CD4-positive, alpha-beta T cell (primary cell): ENCODE measurements around the gene CHKA. TPM values are rescaled to one million over a fixed set of nuclear protein-coding genes. Genes with fewer than 3 reads are reported as not detected.

ENCODE experiments used
- ATAC-seq: fragments of 200-7000 bp; cut with Tn5 transposase; one replicate; pipeline ENCODE4 v1.10.0; 2022; ENCODE audit warnings: mild to moderate bottlenecking; ENCODE audit not compliant: poor library complexity
- CTCF ChIA-PET: fragments of 350-600 bp; sonication (Branson Sonifier 250); formaldehyde crosslinking; loops from one replicate; lab custom pipeline; 2021; ENCODE audit warnings: antibody characterized with exemption, inconsistent platforms; lab: Charles Lee
- POLR2A ChIA-PET: fragments of 350-600 bp; sonication (Branson Sonifier 250); formaldehyde crosslinking; loops from one replicate; lab custom pipeline; 2021; ENCODE audit warnings: antibody characterized with exemption, inconsistent platforms; lab: Charles Lee
- DNase-seq, 14 experiments: peaks; one replicate each; pipeline ENCODE4 v3.0.0-alpha.2; 2013 to 2020; ENCODE audit warnings: mixed read lengths in 2 of 14
- H3K27ac ChIP-seq, 2 donors: one replicate each; pipeline versions ENCODE4 v1.5.1 to v1.7.0; 2013; ENCODE audit warnings: low read length in 2 of 2, low read depth in 1 of 2, mild to moderate bottlenecking in 1 of 2
- H3K27me3 ChIP-seq, 2 experiments: 1 replicate in 1 of 2; 2 replicates in 1 of 2; pipeline versions ENCODE4 v1.6.1 to v1.7.0; 2013; ENCODE audit warnings: low read length in 2 of 2, control low read depth in 1 of 2, mild to moderate bottlenecking in 1 of 2, moderate library complexity in 1 of 2; ENCODE audit not compliant: insufficient read depth in 2 of 2, control insufficient read depth in 1 of 2
- H3K36me3 ChIP-seq: one replicate; pipeline ENCODE4 v1.6.1; 2013; ENCODE audit warnings: low read length, control low read depth; ENCODE audit not compliant: insufficient read depth
- H3K4me1 ChIP-seq: one replicate; pipeline ENCODE4 v1.6.1; 2013; ENCODE audit warnings: low read length, control low read depth; ENCODE audit not compliant: insufficient read depth
- H3K4me3 ChIP-seq: one replicate; pipeline ENCODE4 v1.5.1; 2013; ENCODE audit warnings: mild to moderate bottlenecking, low read length, moderate library complexity
- H3K9me3 ChIP-seq, 2 experiments: 1 replicate in 1 of 2; 2 replicates in 1 of 2; pipeline versions ENCODE4 v1.6.1 to v1.7.0; 2013; ENCODE audit warnings: low read length in 2 of 2, mild to moderate bottlenecking in 2 of 2, control low read depth in 1 of 2, moderate library complexity in 1 of 2; ENCODE audit not compliant: control insufficient read depth in 1 of 2, insufficient read depth in 1 of 2
- H3K27ac Mint-ChIP-seq: one replicate; pipeline ENCODE4 v1.8.0; 2020; ENCODE audit warnings: mixed read lengths
- H3K27me3 Mint-ChIP-seq: one replicate; pipeline ENCODE4 v1.8.0; 2021; ENCODE audit warnings: mixed read lengths
- H3K36me3 Mint-ChIP-seq: one replicate; pipeline ENCODE4 v1.8.0; 2021; ENCODE audit warnings: low read depth, mixed read lengths
- H3K4me1 Mint-ChIP-seq: one replicate; pipeline ENCODE4 v1.8.0; 2021; ENCODE audit warnings: low read depth, mixed read lengths
- H3K4me3 Mint-ChIP-seq: one replicate; pipeline ENCODE4 v1.8.0; 2020; ENCODE audit warnings: mild to moderate bottlenecking, mixed read lengths
- H3K9me3 Mint-ChIP-seq: one replicate; pipeline ENCODE4 v1.8.0; 2020; ENCODE audit warnings: mixed read lengths
- CTCF ChIP-seq: fragments of 200-600 bp; IDR thresholded peaks from one replicate; pipeline ENCODE4 v1.8.0; 2022; ENCODE audit warnings: antibody characterized with exemption, mild to moderate bottlenecking
- intact Hi-C, 2 experiments: fragments of 100-400 bp; cut with DNase I in 1 of 2; cut with micrococcal nuclease in 1 of 2; formaldehyde crosslinking; loops; one replicate each; pipeline versions ENCODE4 v1.15.1 to v1.9.0; 2023 to 2025; cut with DNase I, micrococcal nuclease
- total RNA-seq, 174 experiments: library from RNA in 2 of 174; stranded (reverse) in 2 of 174; gene quantifications; one replicate each; pipeline ENCODE4 v1.2.3 and lab custom pipeline; 2021 to 2026

CHKA gene
- total RNA-seq, 2 experiments from 2014 or later, result 30.1 to 31.4 TPM

GRCh38 chr11:68049509-68050370 is 71.4 kb downstream of the CHKA start:
- DNase-seq, result no peak
- H3K4me3 Mint-ChIP-seq, result no peak overlapping the region
- no peak for ATAC-seq
- H3K36me3 Mint-ChIP-seq, result peaks cover 29% of the 10 kb centered on the region
- Histone ChIP-seq H3K4me1 (no peaks in the 10 kb centered on the region), H3K27me3 (no peaks in the 10 kb centered on the region), H3K36me3 (peaks cover 68% of the 10 kb centered on the region), H3K9me3 (no peaks in the 10 kb centered on the region), H3K4me3 (no peak overlapping the region), H3K27ac (no peak overlapping the region)
- TF ChIP-seq CTCF, result no peak
- intact Hi-C loops, result no loop called here
- CTCF ChIA-PET, result no interaction called here
- POLR2A ChIA-PET, result interaction anchor here (1.4 kb wide), 1 partner anchor 10 kb away, joined by 3 read pairs; no protein-coding TSS in a partner anchor
- H3K27me3 Mint-ChIP-seq, result no peaks in the 10 kb centered on the region
- H3K9me3 Mint-ChIP-seq, result no peaks in the 10 kb centered on the region
- no peak overlapping the region for H3K27ac Mint-ChIP-seq
- no peaks in the 10 kb centered on the region for H3K4me1 Mint-ChIP-seq

DNA sequence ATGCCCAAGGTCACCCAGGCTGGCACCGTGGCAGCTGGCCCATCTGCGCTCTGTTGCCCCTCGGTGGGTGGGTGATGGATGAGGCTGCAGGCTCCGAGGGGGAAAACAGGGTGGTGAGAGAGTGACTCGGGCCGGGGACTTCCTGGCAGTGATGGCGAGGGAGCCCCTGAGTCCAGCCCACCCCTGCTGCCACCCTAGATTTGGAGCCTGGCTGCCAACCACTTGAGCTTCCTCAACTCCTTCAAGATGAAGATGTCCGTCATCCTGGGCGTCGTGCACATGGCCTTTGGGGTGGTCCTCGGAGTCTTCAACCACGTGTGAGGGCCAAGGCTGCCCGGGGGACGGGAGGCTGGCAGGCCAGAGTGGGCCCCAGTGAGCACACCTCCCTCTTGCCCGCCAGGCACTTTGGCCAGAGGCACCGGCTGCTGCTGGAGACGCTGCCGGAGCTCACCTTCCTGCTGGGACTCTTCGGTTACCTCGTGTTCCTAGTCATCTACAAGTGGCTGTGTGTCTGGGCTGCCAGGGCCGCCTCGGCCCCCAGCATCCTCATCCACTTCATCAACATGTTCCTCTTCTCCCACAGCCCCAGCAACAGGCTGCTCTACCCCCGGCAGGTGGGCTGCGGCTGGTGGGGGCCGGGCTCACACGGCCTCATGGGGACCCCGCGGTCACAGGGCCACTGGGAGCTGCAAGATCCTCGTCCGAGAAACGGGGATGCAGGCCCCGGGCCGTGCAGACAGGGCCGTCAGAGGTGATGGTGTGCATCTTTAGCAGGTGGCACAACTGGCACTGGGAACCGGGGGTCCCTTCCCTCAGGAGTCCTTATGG is 72.3 kb downstream of the CHKA start:
- DNase-seq, result no peak

More for the DNA sequence above, 72.3 kb downstream of the CHKA start:
- Mint-ChIP-seq H3K27me3 (no peaks in the 10 kb centered on the region), H3K4me3 (no peak overlapping the region), H3K36me3 (peaks cover 29% of the 10 kb centered on the region), H3K27ac (no peak overlapping the region), H3K9me3 (no peaks in the 10 kb centered on the region), H3K4me1 (no peaks in the 10 kb centered on the region)
- no peak overlapping the region for H3K27ac ChIP-seq
- H3K4me1 ChIP-seq, result no peaks in the 10 kb centered on the region
- intact Hi-C loops, result no loop called here
- ChIA-PET CTCF (no interaction called here), POLR2A (no interaction called here)
- no peaks in the 10 kb centered on the region for H3K9me3 ChIP-seq
- TF ChIP-seq CTCF, result no peak
- peaks cover 76% of the 10 kb centered on the region for H3K36me3 ChIP-seq
- no peak for ATAC-seq
- no peaks in the 10 kb centered on the region for H3K27me3 ChIP-seq
- H3K4me3 ChIP-seq, result no peak overlapping the region
